Liver (tissue), 9 donors: ENCODE data around the gene CFL1. TPM values are rescaled to one million over a fixed set of nuclear protein-coding genes. Genes with fewer than 3 reads are reported as not detected.
A peak's percentile ranks its signal among the peaks of the same experiment; 100 is the strongest.

Experiments
- DNase-seq: peaks from one replicate; pipeline ENCODE4 v3.0.0-alpha.2; 2017; ENCODE audit warnings: low spot score
- H3K27ac ChIP-seq, 2 donors: one replicate each; pipeline ENCODE4 v1.7.0; 2013; ENCODE audit warnings: inconsistent platforms in 2 of 2, low read length in 2 of 2, control low read depth in 1 of 2, low read depth in 1 of 2, mild to moderate bottlenecking in 1 of 2
- H3K27me3 ChIP-seq, 4 donors: one replicate each; pipeline versions ENCODE4 v1.6.1 to v1.7.0; 2013; ENCODE audit warnings: low read length in 3 of 4, inconsistent platforms in 1 of 4, mild to moderate bottlenecking in 1 of 4, moderate library complexity in 1 of 4; ENCODE audit not compliant: control insufficient read depth in 4 of 4, insufficient read depth in 4 of 4
- H3K36me3 ChIP-seq, 4 donors: one replicate each; pipeline versions ENCODE4 v1.6.1 to v1.7.0; 2013; ENCODE audit warnings: low read length in 3 of 4, mild to moderate bottlenecking in 3 of 4, low read depth in 1 of 4, moderate library complexity in 1 of 4; ENCODE audit not compliant: control insufficient read depth in 4 of 4, insufficient read depth in 3 of 4
- H3K4me1 ChIP-seq, 4 donors: one replicate each; pipeline versions ENCODE4 v1.6.1 to v1.7.0; 2013; ENCODE audit warnings: low read length in 3 of 4, mild to moderate bottlenecking in 3 of 4, moderate library complexity in 1 of 4; ENCODE audit not compliant: control insufficient read depth in 4 of 4, insufficient read depth in 4 of 4
- H3K4me3 ChIP-seq, 3 donors: one replicate each; pipeline versions ENCODE4 v1.6.1 to v1.7.0; 2013; ENCODE audit warnings: low read length in 3 of 3, control low read depth in 1 of 3, low read depth in 1 of 3, mild to moderate bottlenecking in 1 of 3
- H3K9ac ChIP-seq, 2 donors: one replicate each; pipeline ENCODE4 v1.7.0; 2013; ENCODE audit warnings: low read length in 2 of 2, mild to moderate bottlenecking in 2 of 2, moderate library complexity in 2 of 2, control low read depth in 1 of 2, low read depth in 1 of 2
- H3K9me3 ChIP-seq, 4 donors: one replicate each; pipeline versions ENCODE4 v1.6.1 to v1.7.0; 2013; ENCODE audit warnings: low read length in 3 of 4; ENCODE audit not compliant: control insufficient read depth in 4 of 4
- EGR1 ChIP-seq, 2 donors: IDR thresholded peaks; 2 replicates each; pipeline ENCODE4 v1.6.1; 2016 to 2018; ENCODE audit warnings: antibody characterized with exemption in 2 of 2, low read depth in 2 of 2
- GABPA ChIP-seq, 2 donors: IDR thresholded peaks in 1 of 2; conservative IDR thresholded peaks in 1 of 2; 2 replicates each; pipeline ENCODE4 v1.6.1; 2016; ENCODE audit warnings: antibody characterized with exemption in 2 of 2, mild to moderate bottlenecking in 1 of 2, moderate library complexity in 1 of 2
- HNF4G ChIP-seq: IDR thresholded peaks from 2 replicates; pipeline ENCODE4 v1.6.1; 2016; ENCODE audit warnings: antibody characterized with exemption
- JUND ChIP-seq, 2 donors: IDR thresholded peaks; 2 replicates each; pipeline ENCODE4 v1.6.1; 2016; ENCODE audit warnings: antibody characterized with exemption in 2 of 2
- MAX ChIP-seq: IDR thresholded peaks from 2 replicates; pipeline ENCODE4 v1.6.1; 2016; ENCODE audit warnings: antibody characterized with exemption
- NR2F2 ChIP-seq: IDR thresholded peaks from 2 replicates; pipeline ENCODE4 v1.6.1; 2016; ENCODE audit warnings: antibody characterized with exemption
- RAD21 ChIP-seq, 2 donors: IDR thresholded peaks; 2 replicates each; pipeline ENCODE4 v1.6.1; 2016; ENCODE audit warnings: antibody characterized with exemption in 2 of 2, mild to moderate bottlenecking in 2 of 2
- RXRA ChIP-seq, 2 donors: IDR thresholded peaks; 2 replicates each; pipeline ENCODE4 v1.6.1; 2017 to 2018; ENCODE audit warnings: antibody characterized with exemption in 2 of 2, mild to moderate bottlenecking in 1 of 2
- TAF1 ChIP-seq: conservative IDR thresholded peaks from 2 replicates; pipeline ENCODE4 v1.6.1; 2016; ENCODE audit warnings: antibody characterized with exemption, mild to moderate bottlenecking
- WGBS: extraction: QIAGEN DNeasy Blood & Tissue Kit; methylation state at CpG from one replicate; pipeline ENCODE4 v1.1.7; 2013; 5-methylcytosine and 5-hydroxymethylcytosine counted together
- polyA plus RNA-seq, 2 donors: library from polyadenylated mRNA; stranded (reverse) in 1 of 2; unstranded in 1 of 2; fragments of 200-250 nt in 1 of 2; fragments of >200 nt in 1 of 2; fragmentation: Nextera tagmentation in 1 of 2; extraction: Ambion mirVana in 1 of 2; gene quantifications; one replicate each; pipeline versions ENCODE4 v1.2.1 to v1.2.3, GENCODE V29; 2013 to 2015
- total RNA-seq, 2 donors: library from RNA; depleted of rRNA; stranded (reverse); fragments of >200 nt; gene quantifications; one replicate each; pipeline ENCODE4 v1.2.3, GENCODE V29; 2014
- TF ChIP-seq, protein P1 (sequence below): fragments of 150-350 bp; IDR thresholded peaks from 2 replicates; pipeline ENCODE4 v1.5.1; 2017; ENCODE audit warnings: improper control_type of control experiment, low read depth, low read length; ENCODE audit not compliant: missing input control
- donor health status: healthy.
- donor health status: healthy.
- donor health status: healthy.
- donor health status: healthy.
- donor health status: healthy.

Gene CFL1
- total and polyA plus RNA-seq, 4 donors = 184 to 498 (median 282) TPM

DNA sequence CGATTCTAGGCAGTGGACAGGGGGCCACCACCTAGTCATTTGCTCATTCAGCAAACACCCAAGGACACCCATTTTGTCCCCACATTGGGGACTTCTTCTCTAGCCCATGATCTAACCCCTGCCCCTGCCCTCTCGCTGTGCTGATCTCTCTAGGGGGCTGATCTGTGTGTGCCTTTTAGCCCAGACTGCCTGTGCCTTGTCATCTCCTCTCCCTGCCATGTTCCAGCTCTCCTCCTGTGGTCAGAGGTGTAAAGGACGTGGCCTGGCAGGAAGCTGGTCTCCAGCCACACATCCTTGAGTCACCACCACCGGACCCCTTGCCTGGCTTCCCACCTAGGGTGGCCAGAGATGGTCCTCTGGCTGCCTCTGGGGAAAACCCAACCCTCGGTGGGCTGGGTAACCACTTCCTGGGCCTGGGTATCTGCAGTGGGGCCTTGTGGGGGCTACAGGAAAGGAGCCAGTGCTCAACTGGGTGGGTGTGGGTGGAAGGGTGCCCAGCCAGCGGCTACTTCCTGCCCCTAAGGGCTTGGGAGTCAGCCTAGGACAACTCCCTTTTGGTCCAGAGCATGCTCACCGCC is 23.0 kb upstream of the CFL1 start:
- no peaks in the 10 kb centered on the region for H3K9me3 ChIP-seq
- no peak overlapping the region for H3K27ac ChIP-seq
- peaks cover 0 to 9% (median 0%) of the 10 kb centered on the region in 4 donors for H3K4me1 ChIP-seq
- H3K4me3 ChIP-seq = no peak overlapping the region
- H3K27me3 ChIP-seq = no peaks in the 10 kb centered on the region
- WGBS = 76% methylated on average over 7 of the region's 7 CpGs
- H3K36me3 ChIP-seq = peaks cover 2 to 12% (median 3%) of the 10 kb centered on the region in 4 donors
- no peak for DNase-seq
- no peak overlapping the region for H3K9ac ChIP-seq
- TF ChIP-seq MAX (no peak), NR2F2 (no peak), TAF1 (no peak), RXRA (IDR thresholded peaks at IDR 0.05) (no peak)
- TF ChIP-seq, protein P1, sequence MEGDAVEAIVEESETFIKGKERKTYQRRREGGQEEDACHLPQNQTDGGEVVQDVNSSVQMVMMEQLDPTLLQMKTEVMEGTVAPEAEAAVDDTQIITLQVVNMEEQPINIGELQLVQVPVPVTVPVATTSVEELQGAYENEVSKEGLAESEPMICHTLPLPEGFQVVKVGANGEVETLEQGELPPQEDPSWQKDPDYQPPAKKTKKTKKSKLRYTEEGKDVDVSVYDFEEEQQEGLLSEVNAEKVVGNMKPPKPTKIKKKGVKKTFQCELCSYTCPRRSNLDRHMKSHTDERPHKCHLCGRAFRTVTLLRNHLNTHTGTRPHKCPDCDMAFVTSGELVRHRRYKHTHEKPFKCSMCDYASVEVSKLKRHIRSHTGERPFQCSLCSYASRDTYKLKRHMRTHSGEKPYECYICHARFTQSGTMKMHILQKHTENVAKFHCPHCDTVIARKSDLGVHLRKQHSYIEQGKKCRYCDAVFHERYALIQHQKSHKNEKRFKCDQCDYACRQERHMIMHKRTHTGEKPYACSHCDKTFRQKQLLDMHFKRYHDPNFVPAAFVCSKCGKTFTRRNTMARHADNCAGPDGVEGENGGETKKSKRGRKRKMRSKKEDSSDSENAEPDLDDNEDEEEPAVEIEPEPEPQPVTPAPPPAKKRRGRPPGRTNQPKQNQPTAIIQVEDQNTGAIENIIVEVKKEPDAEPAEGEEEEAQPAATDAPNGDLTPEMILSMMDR = no peak

- H3K9ac ChIP-seq = no peak overlapping the region
- H3K4me1 ChIP-seq = peaks cover 0 to 6% (median 0%) of the 10 kb centered on the region in 4 donors
- H3K27ac ChIP-seq = no peak overlapping the region
- no peaks in the 10 kb centered on the region for H3K27me3 ChIP-seq
- no peak for DNase-seq
- H3K4me3 ChIP-seq = peak overlapping the region in 1 of 3 donors; percentile 6
- H3K9me3 ChIP-seq = no peaks in the 10 kb centered on the region
- TF ChIP-seq RAD21 (IDR thresholded peaks at IDR 0.05) = no peak
- no peak for TF ChIP-seq RXRA (IDR thresholded peaks at IDR 0.05)
- TF ChIP-seq, protein P1 = no peak
- no peak for TF ChIP-seq MAX
- TF ChIP-seq HNF4G = no peak
- WGBS = 78% methylated on average over 7 of the region's 7 CpGs
- H3K36me3 ChIP-seq = peaks cover 2 to 11% (median 3%) of the 10 kb centered on the region in 4 donors
Measured at GRCh38 chr11:65880027-65880426, 22.0 kb upstream of the CFL1 start.

DNA sequence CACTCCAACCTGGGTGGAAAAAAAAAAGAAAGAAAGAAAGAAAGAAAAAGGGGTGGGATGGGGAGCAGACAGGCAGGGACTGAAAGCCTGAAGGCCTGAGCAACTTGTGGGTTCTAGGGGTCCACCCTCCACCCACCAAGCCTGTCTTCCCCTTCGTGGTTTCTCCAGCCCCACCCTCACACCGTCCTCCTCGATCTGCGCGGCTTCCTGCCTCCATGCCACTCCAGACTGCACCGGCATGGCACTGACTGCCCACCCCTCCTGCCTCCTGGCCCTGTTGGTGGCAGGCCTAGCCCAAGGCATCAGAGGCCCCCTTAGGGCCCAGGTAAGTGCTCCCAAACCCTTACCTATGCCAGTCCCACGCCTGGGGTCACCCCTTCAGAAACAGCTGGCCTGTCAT is 21.6 kb upstream of the CFL1 start, which contains the start of gene CTSW:
Gene CTSW, plus strand, starts transcription at position 221 of the 400 bp plus-strand sequence. Its CDS starts 18 bp downstream, at position 239.
- Histone ChIP-seq H3K27me3 (no peaks in the 10 kb centered on the region), H3K27ac (no peak within 1 kb of the TSS), H3K9ac (no peak within 1 kb of the TSS), H3K4me3 (peak within 1 kb of the TSS in 1 of 3 donors; percentile 6), H3K4me1 (peaks cover 0 to 3% (median 0%) of the 10 kb centered on the region in 4 donors), H3K36me3 (peaks cover 2 to 11% (median 3%) of the 10 kb centered on the region in 4 donors), H3K9me3 (no peaks in the 10 kb centered on the region)
- no peak for DNase-seq
- 59% methylated on average over 7 of the region's 7 CpGs for WGBS
- TF ChIP-seq JUND (IDR thresholded peaks at IDR 0.05) = no peak
- TF ChIP-seq EGR1 (IDR thresholded peaks at IDR 0.05; ENCODE audit: low read depth in 2 of 2) = no peak
- TF ChIP-seq NR2F2 = no peak
- no peak for TF ChIP-seq GABPA (IDR thresholded peaks at IDR 0.05 in 1 of 2, conservative IDR thresholded peaks at IDR 0.05 in 1 of 2)
